ENCODE results near the gene KDM4B. TPM values are rescaled to one million over a fixed set of nuclear protein-coding genes. Genes with fewer than 3 reads are reported as not detected.
"Not testable (repeated sequence)": the region's sequence is repeated elsewhere in the genome, so short reads cannot be mapped to it uniquely, and the experiment has no call there.

KDM4B gene
- total RNA-seq, 2 experiments from 2014 or later: 44.9 to 47.0 TPM

DNA sequence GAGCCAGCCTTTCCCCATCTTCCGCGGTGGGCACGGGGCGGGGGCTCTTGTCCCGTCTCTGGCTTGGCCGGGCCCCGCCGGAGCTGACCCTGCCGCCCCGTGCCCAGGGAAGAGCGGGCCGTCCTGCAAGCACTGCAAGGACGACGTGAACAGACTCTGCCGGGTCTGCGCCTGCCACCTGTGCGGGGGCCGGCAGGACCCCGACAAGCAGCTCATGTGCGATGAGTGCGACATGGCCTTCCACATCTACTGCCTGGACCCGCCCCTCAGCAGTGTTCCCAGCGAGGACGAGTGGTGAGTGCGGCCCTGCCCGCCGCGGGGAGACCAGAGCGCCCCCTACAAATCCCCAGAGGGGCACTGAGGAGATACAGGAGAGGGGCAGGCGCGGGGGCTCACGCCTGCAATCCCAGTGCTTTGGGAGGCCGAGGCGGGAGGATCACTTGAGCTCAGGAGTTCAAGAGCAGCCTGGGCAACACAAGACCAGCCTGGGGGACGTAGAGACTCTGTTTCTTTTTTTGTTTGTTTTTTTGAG is 27.2 kb upstream of the KDM4B start:
- CTCF ChIA-PET; H3K4me1 Mint-ChIP-seq (ENCODE audit: low read depth); H3K9me3 Mint-ChIP-seq (ENCODE audit: insufficient read depth); ATAC-seq; H3K4me3 Mint-ChIP-seq; H3K27ac Mint-ChIP-seq; DNase-seq; H3K27me3 Mint-ChIP-seq (ENCODE audit: low read depth); POLR2A ChIA-PET: not testable (repeated sequence)
- H3K36me3 Mint-ChIP-seq (ENCODE audit: low read depth): peaks cover 61% of the 10 kb centered on the region

DNA sequence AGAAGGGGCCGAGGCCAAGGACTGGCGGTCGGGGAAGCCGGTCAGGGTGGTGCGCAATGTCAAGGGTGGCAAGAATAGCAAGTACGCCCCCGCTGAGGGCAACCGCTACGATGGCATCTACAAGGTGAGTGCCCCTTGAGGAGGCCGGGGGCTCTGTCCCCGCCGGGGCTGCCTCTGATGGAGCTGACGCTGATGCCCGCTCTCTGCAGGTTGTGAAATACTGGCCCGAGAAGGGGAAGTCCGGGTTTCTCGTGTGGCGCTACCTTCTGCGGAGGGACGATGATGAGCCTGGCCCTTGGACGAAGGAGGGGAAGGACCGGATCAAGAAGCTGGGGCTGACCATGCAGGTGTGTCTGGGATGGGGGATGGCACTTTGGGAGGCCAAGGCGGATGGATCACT is 18.3 kb upstream of the KDM4B start:
- ATAC-seq; H3K4me3 Mint-ChIP-seq; H3K4me1 Mint-ChIP-seq (ENCODE audit: low read depth); POLR2A ChIA-PET; H3K27me3 Mint-ChIP-seq (ENCODE audit: low read depth); CTCF ChIA-PET; H3K9me3 Mint-ChIP-seq (ENCODE audit: insufficient read depth); DNase-seq; H3K27ac Mint-ChIP-seq: not testable (repeated sequence)
- peaks cover 63% of the 10 kb centered on the region for H3K36me3 Mint-ChIP-seq (ENCODE audit: low read depth)

DNA sequence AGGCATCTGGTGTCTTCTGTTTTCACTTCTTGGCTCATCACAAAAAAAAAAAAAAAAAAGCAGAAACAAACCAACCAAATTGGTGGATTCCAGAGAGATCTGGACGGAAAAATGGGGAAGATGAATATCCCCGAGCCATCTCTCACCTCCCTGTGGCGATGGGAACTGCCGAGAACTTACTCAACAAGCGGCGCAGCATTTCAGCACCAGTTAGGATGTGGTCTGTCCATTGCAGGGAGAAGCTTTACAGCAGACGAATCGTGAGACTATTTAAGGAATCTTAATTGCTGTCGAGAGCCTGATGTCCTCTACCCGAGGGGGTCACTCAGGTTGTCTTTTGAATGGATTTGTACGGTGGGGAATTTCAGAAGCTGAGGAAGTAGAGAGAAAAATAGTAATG is 17.3 kb upstream of the KDM4B start:
- no peaks in the 10 kb centered on the region for H3K9me3 Mint-ChIP-seq (ENCODE audit: insufficient read depth)
- ChIA-PET CTCF (no interaction called here), POLR2A (no interaction called here)
- no peaks in the 10 kb centered on the region for H3K4me1 Mint-ChIP-seq (ENCODE audit: low read depth)
- no peak overlapping the region for H3K4me3 Mint-ChIP-seq
- no peak for ATAC-seq
- H3K36me3 Mint-ChIP-seq (ENCODE audit: low read depth): peaks cover 60% of the 10 kb centered on the region
- DNase-seq: no peak
- H3K27ac Mint-ChIP-seq: no peak overlapping the region
- H3K27me3 Mint-ChIP-seq (ENCODE audit: low read depth): no peaks in the 10 kb centered on the region

DNA sequence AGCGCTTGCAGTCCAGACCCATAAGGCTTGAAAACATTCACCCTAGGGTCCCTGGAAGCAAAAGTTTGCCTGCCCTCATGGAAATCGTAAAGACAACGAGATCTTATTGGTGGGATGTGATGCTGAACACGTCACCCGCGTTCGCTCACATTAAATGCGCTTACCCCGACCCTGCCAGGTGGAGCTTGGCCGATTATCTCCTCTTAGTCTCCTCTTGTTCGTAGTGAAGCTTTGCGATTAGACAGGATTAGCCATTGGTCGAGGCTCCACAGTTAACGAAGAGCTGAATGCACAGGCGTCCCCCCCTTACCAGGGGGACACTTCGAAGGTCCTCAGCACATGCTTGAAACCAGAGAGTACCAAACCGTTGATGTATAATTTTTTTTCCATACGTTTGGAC is 16.0 kb upstream of the KDM4B start:
- H3K4me3 Mint-ChIP-seq: no peak overlapping the region
- CTCF ChIA-PET: no interaction called here
- H3K36me3 Mint-ChIP-seq (ENCODE audit: low read depth): peaks cover 58% of the 10 kb centered on the region
- no peak for DNase-seq
- no peaks in the 10 kb centered on the region for H3K9me3 Mint-ChIP-seq (ENCODE audit: insufficient read depth)
- H3K27ac Mint-ChIP-seq: no peak overlapping the region
- POLR2A ChIA-PET: no interaction called here
- H3K27me3 Mint-ChIP-seq (ENCODE audit: low read depth): no peaks in the 10 kb centered on the region
- ATAC-seq: no peak
- no peaks in the 10 kb centered on the region for H3K4me1 Mint-ChIP-seq (ENCODE audit: low read depth)

DNA sequence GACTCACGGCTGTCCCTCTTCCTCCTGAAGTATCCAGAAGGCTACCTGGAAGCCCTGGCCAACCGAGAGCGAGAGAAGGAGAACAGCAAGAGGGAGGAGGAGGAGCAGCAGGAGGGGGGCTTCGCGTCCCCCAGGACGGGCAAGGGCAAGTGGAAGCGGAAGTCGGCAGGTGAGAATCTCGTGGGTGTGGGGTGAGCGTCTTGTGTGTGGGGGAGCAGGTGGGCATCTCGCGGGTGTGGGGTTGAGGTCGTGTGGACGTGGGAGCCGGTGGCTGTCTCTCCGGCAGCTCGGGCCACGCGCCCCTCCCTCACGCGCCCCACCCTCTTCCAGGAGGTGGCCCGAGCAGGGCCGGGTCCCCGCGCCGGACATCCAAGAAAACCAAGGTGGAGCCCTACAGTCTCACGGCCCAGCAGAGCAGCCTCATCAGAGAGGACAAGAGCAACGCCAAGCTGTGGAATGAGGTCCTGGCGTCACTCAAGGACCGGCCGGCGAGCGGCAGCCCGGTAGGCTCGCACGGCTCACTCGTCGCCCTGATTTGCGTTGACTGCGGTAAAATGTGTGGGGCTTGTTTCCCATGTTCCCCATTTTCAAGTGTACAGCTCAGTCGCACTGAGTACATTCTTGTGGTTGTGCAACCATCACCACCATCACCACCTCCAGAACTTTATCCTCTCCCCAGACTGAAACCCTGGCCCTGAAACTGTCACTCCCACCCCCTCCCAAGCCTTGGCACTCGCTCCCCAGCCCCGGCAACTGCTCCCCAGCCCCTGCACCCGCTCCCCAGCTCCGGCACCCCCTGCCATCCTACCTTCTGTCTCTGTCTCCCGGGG is 14.4 kb upstream of the KDM4B start:
- H3K27me3 Mint-ChIP-seq (ENCODE audit: low read depth); CTCF ChIA-PET; H3K4me3 Mint-ChIP-seq; ATAC-seq; DNase-seq; H3K9me3 Mint-ChIP-seq (ENCODE audit: insufficient read depth); H3K4me1 Mint-ChIP-seq (ENCODE audit: low read depth); H3K27ac Mint-ChIP-seq: not testable (repeated sequence)
- peaks cover 60% of the 10 kb centered on the region for H3K36me3 Mint-ChIP-seq (ENCODE audit: low read depth)
- POLR2A ChIA-PET: interaction anchor here (1.0 kb wide), 1 partner anchor 14 kb away, joined by 4 read pairs; the partner anchor contains the start of gene KDM4B

DNA sequence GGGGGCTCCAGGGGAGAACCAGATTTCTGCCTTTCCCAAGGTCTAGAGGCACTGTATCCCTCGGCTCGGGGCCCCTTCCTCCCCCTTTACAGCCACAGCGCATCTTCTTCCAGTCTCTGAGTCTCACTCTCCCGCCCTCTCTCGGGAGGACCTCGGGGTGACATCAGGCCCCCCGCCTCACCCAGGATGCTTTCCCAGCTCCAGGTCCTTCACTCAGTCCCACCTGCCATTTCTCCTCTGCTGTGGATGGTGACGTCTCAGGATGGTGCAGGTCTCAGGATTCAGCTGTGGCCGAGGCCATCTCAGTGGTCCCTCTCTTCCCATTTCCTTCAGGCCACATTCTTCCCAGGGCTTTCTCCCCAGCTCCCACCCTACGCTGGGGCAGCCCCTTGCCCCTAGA is 13.6 kb upstream of the KDM4B start:
- DNase-seq (no peak), ATAC-seq (no peak)
- Mint-ChIP-seq H3K4me3 (no peak overlapping the region), H3K9me3 (ENCODE audit: insufficient read depth) (no peaks in the 10 kb centered on the region), H3K4me1 (ENCODE audit: low read depth) (no peaks in the 10 kb centered on the region), H3K27ac (no peak overlapping the region), H3K27me3 (ENCODE audit: low read depth) (no peaks in the 10 kb centered on the region), H3K36me3 (ENCODE audit: low read depth) (peaks cover 64% of the 10 kb centered on the region)
- CTCF ChIA-PET: no interaction called here
- POLR2A ChIA-PET: interaction anchor here (1.0 kb wide), 1 partner anchor 14 kb away, joined by 4 read pairs; the partner anchor contains the start of gene KDM4B

DNA sequence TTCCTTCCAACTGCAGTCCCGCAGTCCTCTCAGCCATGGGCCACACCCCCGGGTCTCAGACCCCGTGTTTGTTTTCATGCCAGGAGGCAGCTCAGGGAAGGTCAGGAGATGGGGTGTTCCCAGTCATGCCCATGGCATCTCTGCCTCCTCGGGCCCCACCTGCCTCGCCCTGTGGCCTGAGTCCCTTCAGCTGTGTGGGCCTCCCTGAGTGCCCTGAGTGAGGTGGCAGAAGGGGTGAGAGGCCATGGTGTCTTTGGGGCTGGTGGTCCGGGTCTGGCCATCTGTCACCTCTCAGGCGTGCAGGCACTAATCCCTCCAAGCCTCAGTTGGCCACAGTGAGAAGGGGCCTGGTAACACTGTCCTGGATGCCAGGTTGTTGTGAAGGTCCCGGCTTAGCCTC is 10.9 kb upstream of the KDM4B start:
- ATAC-seq (no peak), DNase-seq (no peak)
- H3K27me3 Mint-ChIP-seq (ENCODE audit: low read depth): no peaks in the 10 kb centered on the region
- H3K4me3 Mint-ChIP-seq: no peak overlapping the region
- peaks cover 59% of the 10 kb centered on the region for H3K36me3 Mint-ChIP-seq (ENCODE audit: low read depth)
- ChIA-PET CTCF (interaction anchor here (1.2 kb wide), 1 partner anchor 46 kb away, joined by 3 read pairs; no protein-coding TSS in a partner anchor), POLR2A (no interaction called here)
- no peaks in the 10 kb centered on the region for H3K9me3 Mint-ChIP-seq (ENCODE audit: insufficient read depth)
- no peaks in the 10 kb centered on the region for H3K4me1 Mint-ChIP-seq (ENCODE audit: low read depth)
- H3K27ac Mint-ChIP-seq: no peak overlapping the region

DNA sequence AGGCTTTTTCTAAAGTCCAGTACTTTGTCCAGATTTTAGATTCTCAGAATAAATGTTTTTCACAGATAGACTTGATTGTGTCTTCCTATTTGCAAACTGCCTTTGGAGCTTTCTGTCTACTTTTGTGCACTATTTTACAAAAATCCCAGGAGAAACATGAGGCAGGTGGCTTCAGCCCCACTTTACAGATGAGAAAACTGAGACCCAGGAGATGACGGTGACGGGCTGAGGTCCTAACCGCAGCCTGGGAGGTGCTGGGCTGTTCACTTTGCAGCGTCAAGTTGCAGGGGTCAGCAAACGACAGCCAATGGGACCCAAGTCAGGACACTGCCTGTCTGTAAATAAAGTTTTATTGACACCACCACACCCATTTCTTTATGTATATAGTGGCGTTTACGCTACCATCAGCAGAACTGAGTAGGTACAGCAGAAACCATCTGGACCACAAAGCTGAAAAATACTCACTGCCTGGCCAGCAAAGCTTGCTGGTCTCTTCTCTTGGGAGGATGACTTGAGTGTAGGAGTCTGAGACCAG is 6.8 kb upstream of the KDM4B start:
- ChIA-PET POLR2A (interaction anchor here (0.8 kb wide), 1 partner anchor 34 kb away, joined by 3 read pairs; no protein-coding TSS in a partner anchor), CTCF (no interaction called here)
- no peak for DNase-seq
- H3K4me3 Mint-ChIP-seq: no peak overlapping the region
- ATAC-seq: no peak
- H3K27me3 Mint-ChIP-seq (ENCODE audit: low read depth): no peaks in the 10 kb centered on the region
- peaks cover 56% of the 10 kb centered on the region for H3K36me3 Mint-ChIP-seq (ENCODE audit: low read depth)
- no peak overlapping the region for H3K27ac Mint-ChIP-seq
- peaks cover 2% of the 10 kb centered on the region for H3K4me1 Mint-ChIP-seq (ENCODE audit: low read depth)
- H3K9me3 Mint-ChIP-seq (ENCODE audit: insufficient read depth): no peaks in the 10 kb centered on the region

DNA sequence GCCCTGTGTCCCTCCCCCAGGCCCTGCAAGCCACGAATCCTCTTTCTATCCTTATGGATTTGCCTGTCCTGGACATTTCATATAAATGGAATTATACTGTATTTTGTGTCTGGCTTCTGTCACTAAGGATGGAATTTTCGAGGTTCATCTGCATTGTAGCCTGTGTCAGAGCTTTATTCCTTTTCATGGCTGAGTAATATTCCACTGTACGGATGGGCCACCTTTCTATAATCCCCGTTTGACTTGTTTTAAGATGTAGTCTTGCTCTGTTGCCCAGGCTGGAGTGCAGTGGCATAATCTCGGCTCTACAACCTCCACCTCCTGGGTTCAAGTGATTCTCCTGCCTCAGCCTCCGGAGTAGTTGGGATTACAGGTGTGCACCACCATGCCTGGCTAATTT is 3.9 kb upstream of the KDM4B start:
- no peak overlapping the region for H3K4me3 Mint-ChIP-seq
- CTCF ChIA-PET: no interaction called here
- H3K27me3 Mint-ChIP-seq (ENCODE audit: low read depth): no peaks in the 10 kb centered on the region
- peaks cover 51% of the 10 kb centered on the region for H3K36me3 Mint-ChIP-seq (ENCODE audit: low read depth)
- DNase-seq: no peak
- POLR2A ChIA-PET: no interaction called here
- no peak for ATAC-seq
- peaks cover 17% of the 10 kb centered on the region for H3K4me1 Mint-ChIP-seq (ENCODE audit: low read depth)
- no peaks in the 10 kb centered on the region for H3K9me3 Mint-ChIP-seq (ENCODE audit: insufficient read depth)
- H3K27ac Mint-ChIP-seq: peak overlapping the region; percentile 39

DNA sequence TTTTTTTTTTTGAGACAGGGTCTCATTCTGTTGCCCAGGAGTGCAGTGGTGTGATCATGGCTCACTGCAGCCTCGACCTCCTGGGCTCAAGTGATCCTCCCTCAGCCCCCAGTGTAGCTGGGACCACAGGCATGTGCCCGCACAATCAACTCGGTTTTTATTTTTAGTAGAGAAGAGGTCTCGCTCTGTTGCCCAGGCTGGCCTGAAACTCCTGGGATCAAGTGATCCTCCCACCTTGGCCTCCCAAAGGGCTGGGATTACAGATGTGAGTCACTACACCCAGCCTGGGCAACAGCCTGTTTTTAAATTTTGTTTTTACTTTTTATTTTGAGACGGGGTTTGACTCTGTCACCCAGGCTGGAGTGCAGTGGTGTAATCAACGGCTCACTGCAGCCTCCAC is 2.3 kb upstream of the KDM4B start:
- H3K4me3 Mint-ChIP-seq: no peak overlapping the region
- no peaks in the 10 kb centered on the region for H3K27me3 Mint-ChIP-seq (ENCODE audit: low read depth)
- POLR2A ChIA-PET: no interaction called here
- CTCF ChIA-PET: no interaction called here
- no peak for ATAC-seq
- peaks cover 33% of the 10 kb centered on the region for H3K4me1 Mint-ChIP-seq (ENCODE audit: low read depth)
- H3K36me3 Mint-ChIP-seq (ENCODE audit: low read depth): peaks cover 51% of the 10 kb centered on the region
- H3K9me3 Mint-ChIP-seq (ENCODE audit: insufficient read depth): no peaks in the 10 kb centered on the region
- no peak for DNase-seq
- H3K27ac Mint-ChIP-seq: no peak overlapping the region

DNA sequence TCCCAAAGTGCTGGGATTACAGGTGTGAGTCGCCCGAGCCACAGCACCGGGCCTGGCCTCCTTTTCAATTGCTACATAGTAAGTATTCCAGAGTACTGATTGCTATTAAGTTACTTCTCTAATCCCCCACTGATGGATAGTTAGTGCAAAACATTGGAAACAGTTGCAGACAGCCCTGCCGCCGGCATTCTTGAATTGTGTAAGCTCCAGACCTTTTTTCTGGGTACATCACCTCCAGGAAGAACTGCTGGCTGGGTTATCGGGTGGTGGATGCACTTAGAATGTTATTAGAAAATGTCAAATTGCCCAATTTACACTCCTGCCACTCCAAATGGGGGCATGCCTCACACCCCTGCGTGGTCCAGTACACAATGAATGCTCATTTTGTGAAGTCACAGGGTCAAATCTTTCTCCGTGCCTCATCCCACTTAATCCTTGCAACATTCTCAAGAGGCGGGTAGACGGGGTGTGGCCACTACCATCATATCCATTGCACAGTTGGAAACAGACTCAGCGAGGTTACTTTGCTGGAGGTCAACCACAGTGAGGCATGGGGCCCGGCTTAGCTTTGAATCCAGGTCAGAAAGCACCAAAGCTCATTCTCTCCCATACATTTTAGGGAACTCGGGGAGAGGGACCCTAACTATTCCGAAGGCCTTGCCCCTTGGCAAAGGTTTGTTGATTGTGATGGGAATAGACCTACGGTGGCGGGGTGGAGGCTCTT is 1.0 kb upstream of the KDM4B start:
- Mint-ChIP-seq H3K9me3 (ENCODE audit: insufficient read depth) (no peaks in the 10 kb centered on the region), H3K36me3 (ENCODE audit: low read depth) (peaks cover 43% of the 10 kb centered on the region), H3K4me1 (ENCODE audit: low read depth) (peaks cover 38% of the 10 kb centered on the region), H3K4me3 (peak overlapping the region; percentile 79), H3K27ac (peak overlapping the region; percentile 87), H3K27me3 (ENCODE audit: low read depth) (no peaks in the 10 kb centered on the region)
- POLR2A ChIA-PET: interaction anchor here (0.6 to 1.4 kb wide), 4 partner anchors 52 to 301 kb away, joined by 3 to 7 read pairs (median 4); no protein-coding TSS in a partner anchor
- DNase-seq (no peak), ATAC-seq (no peak)
- CTCF ChIA-PET: interaction anchor here (1.0 to 1.7 kb wide), 4 partner anchors 56 to 177 kb away, joined by 3 to 6 read pairs (median 5); partner anchors contain the start of gene FEM1A
